ENCODE results near the gene FAM237B. TPM values are rescaled to one million over a fixed set of nuclear protein-coding genes. Genes with fewer than 3 reads are reported as not detected.

FAM237B gene
- total and polyA plus RNA-seq, 2 of the 13 experiments (the other 11 are each of a cell fraction or from before 2014, with no cell fraction given), result not detected

- TF ChIP-seq ZBTB10 (CRISPR knock-in tag; IDR thresholded peaks at IDR 0.05; ENCODE audit: borderline replicate concordance) (no peak), ZNF577 (CRISPR knock-in tag; IDR thresholded peaks at IDR 0.05; ENCODE audit: borderline replicate concordance, low read depth) (no peak), SP2 (CRISPR knock-in tag; IDR thresholded peaks at IDR 0.05) (no peak), KMT2B (CRISPR knock-in tag; IDR thresholded peaks at IDR 0.05) (no peak), CEBPG (CRISPR knock-in tag; IDR thresholded peaks at IDR 0.05) (no peak), ZNF558 (CRISPR knock-in tag; IDR thresholded peaks at IDR 0.05; ENCODE audit: borderline replicate concordance) (no peak), PAWR (CRISPR knock-in tag; IDR thresholded peaks at IDR 0.05; ENCODE audit: borderline replicate concordance) (no peak), THRA (CRISPR knock-in tag; IDR thresholded peaks at IDR 0.05; ENCODE audit: borderline replicate concordance) (no peak), ZFX (CRISPR knock-in tag; IDR thresholded peaks at IDR 0.05; ENCODE audit: low read depth) (no peak), RXRB (CRISPR knock-in tag; IDR thresholded peaks at IDR 0.05; ENCODE audit: borderline replicate concordance) (no peak), DPF2 (CRISPR knock-in tag; IDR thresholded peaks at IDR 0.05; ENCODE audit: borderline replicate concordance, low read depth) (no peak), ZMAT5 (CRISPR knock-in tag; IDR thresholded peaks at IDR 0.05; ENCODE audit: borderline replicate concordance, low read depth) (no peak), RBAK (CRISPR knock-in tag; IDR thresholded peaks at IDR 0.05) (no peak), THAP8 (CRISPR knock-in tag; IDR thresholded peaks at IDR 0.05; ENCODE audit: borderline replicate concordance) (no peak), DMTF1 (CRISPR knock-in tag; IDR thresholded peaks at IDR 0.05) (no peak), TRAFD1 (CRISPR knock-in tag; IDR thresholded peaks at IDR 0.05; ENCODE audit: borderline replicate concordance) (no peak), ZNF570 (CRISPR knock-in tag; IDR thresholded peaks at IDR 0.05; ENCODE audit: borderline replicate concordance) (no peak), RAD21 (CRISPR knock-in tag; IDR thresholded peaks at IDR 0.05) (peak; percentile 48; the same call in 1 of the 2 replicates), ZNF431 (CRISPR knock-in tag; IDR thresholded peaks at IDR 0.05; ENCODE audit: borderline replicate concordance, low read depth) (no peak)
These were observed 22.7 kb downstream of the FAM237B start (continued) for GRCh38 chr7:90298145-90299038.
